GM13977 (cell line): ENCODE results near the gene FMO5.

Experiments used
- DNase-seq: peaks from one replicate; pipeline ENCODE4 v3.0.0; 2012; ENCODE audit warnings: low spot score
- in situ Hi-C: fragments of 300-500 bp; cut with MboI; formaldehyde crosslinking; loops from one replicate; pipeline ENCODE4 v1.12.0; 2022; ENCODE audit warnings: low sequenced_read_pairs, low pct_unique_long_range_greater_than_20kb, mixed read lengths, inconsistent platforms; ENCODE audit not compliant: unreplicated experiment
- TF ChIP-seq, protein P1 (sequence below): IDR thresholded peaks from 2 replicates; pipeline ENCODE4 v1.5.1; 2012; ENCODE audit warnings: mild to moderate bottlenecking, control low read depth; ENCODE audit not compliant: insufficient read depth; ENCODE audit errors: extremely low read depth, missing control alignments

Gene FMO5

GRCh38 chr1:147214325-147214724, 10.8 kb downstream of the FMO5 start:
- DNase-seq: no peak
- TF ChIP-seq, protein P1, sequence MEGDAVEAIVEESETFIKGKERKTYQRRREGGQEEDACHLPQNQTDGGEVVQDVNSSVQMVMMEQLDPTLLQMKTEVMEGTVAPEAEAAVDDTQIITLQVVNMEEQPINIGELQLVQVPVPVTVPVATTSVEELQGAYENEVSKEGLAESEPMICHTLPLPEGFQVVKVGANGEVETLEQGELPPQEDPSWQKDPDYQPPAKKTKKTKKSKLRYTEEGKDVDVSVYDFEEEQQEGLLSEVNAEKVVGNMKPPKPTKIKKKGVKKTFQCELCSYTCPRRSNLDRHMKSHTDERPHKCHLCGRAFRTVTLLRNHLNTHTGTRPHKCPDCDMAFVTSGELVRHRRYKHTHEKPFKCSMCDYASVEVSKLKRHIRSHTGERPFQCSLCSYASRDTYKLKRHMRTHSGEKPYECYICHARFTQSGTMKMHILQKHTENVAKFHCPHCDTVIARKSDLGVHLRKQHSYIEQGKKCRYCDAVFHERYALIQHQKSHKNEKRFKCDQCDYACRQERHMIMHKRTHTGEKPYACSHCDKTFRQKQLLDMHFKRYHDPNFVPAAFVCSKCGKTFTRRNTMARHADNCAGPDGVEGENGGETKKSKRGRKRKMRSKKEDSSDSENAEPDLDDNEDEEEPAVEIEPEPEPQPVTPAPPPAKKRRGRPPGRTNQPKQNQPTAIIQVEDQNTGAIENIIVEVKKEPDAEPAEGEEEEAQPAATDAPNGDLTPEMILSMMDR: no peak
- in situ Hi-C loops: no loop called here

GRCh38 chr1:147213271-147213670, 11.9 kb downstream of the FMO5 start:
- TF ChIP-seq, protein P1: no peak
- no peak for DNase-seq
- in situ Hi-C loops: no loop called here

DNA sequence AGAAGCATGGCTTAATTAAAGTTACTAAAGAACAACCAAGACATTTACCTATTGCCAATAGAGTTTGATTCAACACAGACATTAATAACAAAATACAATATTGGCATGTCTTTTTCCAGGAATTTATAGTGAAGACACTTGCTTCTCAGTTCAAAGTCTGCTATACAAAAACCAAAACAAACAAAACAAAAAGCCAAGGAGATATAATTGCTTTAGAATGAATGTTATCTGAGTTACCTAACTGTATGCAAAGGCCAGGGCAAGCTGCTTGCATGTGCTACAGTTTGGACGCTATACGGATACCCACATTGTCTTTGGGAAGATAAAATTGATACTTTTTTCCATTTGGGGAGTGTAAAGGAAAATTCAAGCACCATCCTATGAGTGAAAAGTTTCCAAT, 13.6 kb downstream of the FMO5 start:
- TF ChIP-seq, protein P1: no peak
- in situ Hi-C loops: no loop called here

GRCh38 chr1:147210987-147211386, 14.2 kb downstream of the FMO5 start:
- in situ Hi-C loops: no loop called here
- no peak for DNase-seq
- TF ChIP-seq, protein P1: no peak

More for the DNA sequence above, 13.6 kb downstream of the FMO5 start:
- no peak for DNase-seq

GRCh38 chr1:147209825-147210821, 15.0 kb downstream of the FMO5 start:
- in situ Hi-C loops: no loop called here
- no peak for DNase-seq
- TF ChIP-seq, protein P1: no peak

DNA sequence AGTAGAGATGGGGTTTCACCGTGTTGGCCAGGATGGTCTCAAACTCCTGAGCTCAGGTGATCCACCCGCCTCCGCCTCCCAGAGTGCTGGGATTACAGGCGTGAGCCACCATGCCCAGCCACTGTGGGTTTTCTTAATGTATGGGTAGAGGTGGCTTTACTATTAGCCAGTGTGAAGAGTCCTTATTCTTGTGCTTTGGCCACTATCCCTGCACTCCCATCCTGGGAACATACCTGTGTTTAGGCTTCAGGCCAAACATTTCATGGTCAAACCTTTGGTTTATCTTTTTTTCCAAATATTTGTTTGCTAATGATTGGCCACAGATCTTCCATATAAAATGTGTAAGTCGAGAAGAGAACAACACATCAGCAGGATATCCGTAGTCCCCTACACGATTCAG, 16.5 kb downstream of the FMO5 start:
- TF ChIP-seq, protein P1: no peak
- in situ Hi-C loops: no loop called here

More for the DNA sequence above, 16.5 kb downstream of the FMO5 start:
- no peak for DNase-seq
